G401.6 (cell line): ENCODE measurements around the gene SNX1.

ENCODE experiments used
- FAIRE-seq: peaks from 2 replicates; lab custom pipeline; 2012; peaks lifted over from hg19 to GRCh38; lab: Jason Lieb, UNC

The SNX1 gene

DNA sequence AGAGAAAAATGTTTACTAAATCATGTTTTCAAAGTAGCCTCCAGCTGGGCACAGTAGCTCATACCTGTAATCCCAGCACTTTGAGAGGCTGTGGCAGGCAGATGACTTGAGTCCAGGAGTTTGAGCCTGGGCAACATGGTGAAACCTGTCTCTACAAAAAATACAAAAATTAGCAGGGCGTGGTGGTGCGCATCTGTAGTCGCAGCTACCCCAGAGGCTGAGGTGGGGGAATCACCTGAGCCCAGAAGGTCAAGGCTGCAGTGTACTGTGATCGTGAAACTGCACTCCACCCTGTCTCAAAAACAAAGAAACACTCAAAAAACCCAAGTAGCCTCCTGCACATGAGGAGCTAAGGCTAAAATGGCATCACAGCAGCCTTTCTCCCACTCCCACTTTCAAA, 68.7 kb downstream of the SNX1 start:
- no peak for FAIRE-seq

DNA sequence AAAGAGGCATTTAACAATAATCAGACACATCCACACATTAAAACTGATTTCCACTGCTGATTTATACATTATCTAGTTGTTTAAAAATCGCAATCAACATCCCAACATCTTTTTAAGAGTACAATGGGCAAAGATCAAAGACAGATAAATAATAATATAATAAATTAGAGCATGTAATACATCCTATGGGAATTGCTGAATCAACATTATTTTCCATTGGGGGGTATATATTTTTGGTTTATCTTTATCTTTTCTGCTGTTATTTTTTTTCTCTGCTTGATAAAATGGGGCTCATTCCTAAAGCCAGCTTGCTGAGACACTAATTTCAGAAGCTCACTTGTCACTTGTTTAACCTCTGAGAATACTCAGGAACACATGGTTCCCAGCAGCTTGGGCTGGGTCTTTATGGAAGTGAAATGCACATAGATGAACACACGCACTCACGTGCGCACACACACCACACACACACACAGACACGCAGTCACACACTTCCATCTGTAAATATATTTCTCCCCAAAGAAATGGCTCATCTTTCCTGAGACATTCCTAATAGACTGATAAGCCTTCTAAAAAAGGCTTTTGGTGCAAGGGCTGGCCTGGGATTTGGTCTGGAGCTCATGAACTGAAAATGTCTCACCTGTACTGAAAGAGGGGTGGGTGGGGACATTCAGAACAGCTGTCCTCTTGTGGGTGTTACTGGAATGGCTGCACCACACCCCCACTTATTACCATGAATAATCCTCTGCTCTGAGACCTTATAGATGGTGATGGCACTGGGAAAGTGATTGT, 70.5 kb downstream of the SNX1 start:
- FAIRE-seq: no peak

DNA sequence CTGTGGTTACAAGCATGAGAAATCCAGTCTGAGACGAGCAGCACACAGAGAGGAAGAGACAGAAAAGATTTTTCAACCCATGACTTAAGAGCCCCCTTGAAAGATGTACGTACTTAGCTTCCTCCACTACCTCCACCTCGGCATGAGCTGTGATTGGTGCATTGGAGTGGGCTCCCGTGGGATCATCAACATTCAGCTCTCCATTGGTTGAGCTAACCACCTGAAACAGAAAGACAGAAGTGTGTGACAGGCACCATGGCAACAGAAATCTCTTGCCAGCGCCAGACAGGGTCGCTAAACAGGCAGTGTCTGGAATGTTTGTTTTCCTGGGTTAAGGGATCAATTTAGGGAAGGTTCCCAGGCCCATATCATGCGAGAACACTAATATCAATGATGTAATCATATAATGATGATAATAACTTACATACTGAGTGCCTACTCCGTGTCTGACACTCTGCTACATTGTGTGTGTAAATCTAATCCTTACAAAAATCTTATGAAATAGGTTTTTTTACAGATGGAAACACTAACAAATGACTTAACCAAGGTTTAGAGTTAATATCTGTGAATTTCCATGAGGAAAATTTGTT, 84.5 kb downstream of the SNX1 start:
- FAIRE-seq: no peak

DNA sequence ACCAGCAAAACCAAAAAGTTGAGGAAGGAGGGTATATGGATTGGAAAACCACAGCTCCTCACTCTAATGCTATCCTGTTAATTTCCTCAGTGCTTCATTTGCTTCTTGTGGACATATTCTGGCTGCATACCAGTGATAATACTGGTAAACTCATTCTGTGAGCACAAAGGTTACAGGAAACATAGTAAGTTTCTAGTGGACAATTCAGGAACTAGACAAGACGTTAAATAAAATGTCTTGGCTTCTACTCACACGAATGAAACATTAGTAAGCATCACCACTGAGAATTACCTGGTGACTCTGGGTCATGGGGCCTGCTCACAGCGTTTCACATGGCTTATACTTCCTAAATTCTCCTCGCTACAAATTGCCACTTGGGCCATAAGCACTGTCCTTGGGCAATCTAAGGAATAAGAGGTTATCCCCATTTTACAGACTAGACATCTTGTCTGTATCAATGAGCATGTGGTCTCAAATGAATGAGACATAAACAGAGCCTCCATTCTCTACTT, 87.1 kb downstream of the SNX1 start:
- FAIRE-seq: no peak

DNA sequence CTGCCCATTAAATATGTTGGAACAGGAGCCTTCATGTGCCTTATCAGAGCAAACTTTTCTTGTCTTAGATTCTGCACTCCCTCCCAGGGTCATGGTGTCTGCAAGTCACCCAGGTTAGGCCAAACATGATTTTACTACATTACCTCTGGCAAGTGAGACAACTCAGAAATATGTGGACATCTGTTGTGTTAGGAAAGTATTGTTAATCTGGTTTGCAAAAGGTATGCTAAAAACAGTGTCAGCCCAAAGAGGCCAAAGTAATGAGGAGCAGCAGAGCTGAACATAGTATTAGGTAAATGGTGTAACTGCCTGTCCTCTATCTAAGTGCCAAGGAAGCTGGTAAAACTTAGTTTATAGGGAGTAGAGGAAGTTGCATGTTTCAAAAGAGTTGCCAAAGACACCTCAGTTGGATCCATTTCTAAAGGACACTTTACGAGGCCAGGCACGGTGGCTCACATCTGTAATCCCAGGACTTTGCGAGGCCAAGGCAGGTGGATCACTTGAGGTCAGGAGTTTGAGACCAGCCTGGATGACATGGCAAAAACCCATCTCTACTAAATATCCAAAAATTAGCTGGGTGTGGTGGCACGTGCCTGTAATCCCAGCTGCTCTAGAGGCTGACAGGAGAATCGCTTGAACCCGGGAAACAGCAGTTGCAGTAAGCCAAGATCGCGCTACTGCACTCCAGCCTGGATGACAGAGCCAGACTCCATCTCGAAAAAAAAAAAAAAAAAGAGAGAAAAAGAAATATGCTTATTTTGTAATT, 89.5 kb downstream of the SNX1 start:
- no peak for FAIRE-seq

DNA sequence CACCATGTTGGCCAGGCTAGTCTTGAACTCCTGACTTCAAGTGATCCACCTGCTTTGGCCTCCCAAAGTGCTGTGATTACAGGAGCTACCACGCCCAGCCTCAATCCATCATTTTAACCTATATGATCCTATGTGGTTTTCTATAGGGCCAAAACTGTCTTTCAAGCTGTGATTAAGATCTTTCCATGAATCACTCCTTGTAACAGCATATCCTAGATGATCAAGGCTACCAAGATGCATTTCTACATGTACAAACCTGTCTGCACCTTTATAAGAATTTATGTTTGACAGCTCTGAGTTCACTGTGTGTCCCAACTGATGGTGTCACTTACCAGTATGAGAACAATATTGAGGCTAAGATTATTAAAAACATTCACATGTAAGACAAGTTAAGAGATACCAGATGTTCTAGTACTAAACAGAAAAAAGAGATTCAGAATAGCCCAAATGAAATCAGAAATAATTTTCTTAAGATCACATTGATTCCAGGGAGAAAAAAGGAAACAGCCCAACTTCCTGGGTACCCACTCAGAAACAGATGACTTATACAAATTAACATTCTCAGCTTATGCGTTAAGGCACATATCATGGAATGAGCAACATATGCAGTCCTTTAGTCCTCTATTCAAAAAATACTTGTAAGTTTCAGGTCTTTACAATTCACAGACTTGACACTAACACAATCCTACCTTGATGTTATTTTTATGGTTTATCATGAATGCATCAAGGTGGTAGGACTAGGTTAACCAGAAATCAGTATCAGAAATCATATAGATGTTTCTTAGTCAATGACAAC, 91.8 kb downstream of the SNX1 start:
- no peak for FAIRE-seq
